B cell (primary cell): ENCODE measurements around the gene SCRN1. TPM values are rescaled to one million over a fixed set of nuclear protein-coding genes. Genes with fewer than 3 reads are reported as not detected.
A peak's percentile ranks its signal among the peaks of the same experiment; 100 is the strongest.

Source experiments
- ATAC-seq: fragments of 200-7000 bp; cut with Tn5 transposase; one replicate; pipeline ENCODE4 v1.10.0; 2021; ENCODE audit warnings: low read depth, mild to moderate bottlenecking, moderate number of reproducible peaks, moderate library complexity
- CTCF ChIA-PET: fragments of 350-600 bp; sonication (Branson Sonifier 250); formaldehyde crosslinking; loops from one replicate; lab custom pipeline; 2021; ENCODE audit warnings: antibody characterized with exemption, inconsistent platforms; lab: Charles Lee
- POLR2A ChIA-PET: fragments of 350-600 bp; sonication (Branson Sonifier 250); formaldehyde crosslinking; loops from one replicate; lab custom pipeline; 2021; ENCODE audit warnings: antibody characterized with exemption; lab: Charles Lee
- DNase-seq: peaks from one replicate; pipeline ENCODE4 v3.0.0; 2013
- H2AFZ ChIP-seq: 2 replicates; pipeline ENCODE4 v1.6.1; 2012; ENCODE audit warnings: mild to moderate bottlenecking, low read depth, low read length; ENCODE audit not compliant: insufficient read depth, poor library complexity, severe bottlenecking
- H3K27ac ChIP-seq, 2 donors: 1 replicate in 1 of 2; 2 replicates in 1 of 2; pipeline ENCODE4 v1.5.1; 2012 to 2013; ENCODE audit warnings: low read length in 2 of 2, mild to moderate bottlenecking in 2 of 2, moderate library complexity in 1 of 2
- H3K27me3 ChIP-seq, 4 experiments: fragments of 200-600 bp in 1 of 4; sonication (generic) in 1 of 4; replicated peaks in 1 of 4; 1 replicate in 2 of 4; 2 replicates in 2 of 4; pipeline versions ENCODE4 v1.6.1 to v1.7.0; 2013 to 2016; ENCODE audit warnings: low read length in 3 of 4, mild to moderate bottlenecking in 2 of 4, mixed read lengths in 1 of 4, moderate library complexity in 1 of 4; ENCODE audit not compliant: insufficient read depth in 4 of 4, control insufficient read depth in 3 of 4; ENCODE audit errors: control extremely low read depth in 1 of 4
- H3K36me3 ChIP-seq, 2 experiments: replicated peaks in 1 of 2; 1 replicate in 1 of 2; 2 replicates in 1 of 2; pipeline versions ENCODE4 v1.6.1 to v1.7.1; 2013; ENCODE audit warnings: low read length in 1 of 2; ENCODE audit not compliant: insufficient read depth in 2 of 2, control insufficient read depth in 1 of 2; ENCODE audit errors: control extremely low read depth in 1 of 2, extremely low read depth in 1 of 2
- H3K4me1 ChIP-seq, 2 donors: fragments of 200-600 bp in 1 of 2; sonication (generic) in 1 of 2; 1 replicate in 1 of 2; 2 replicates in 1 of 2; pipeline versions ENCODE4 v1.5.1 to v1.6.1; 2013 to 2017; ENCODE audit warnings: low read length in 2 of 2; ENCODE audit not compliant: control insufficient read depth in 2 of 2, insufficient read depth in 2 of 2
- H3K4me2 ChIP-seq: replicated peaks from 2 replicates; pipeline ENCODE3; 2012; ENCODE audit warnings: mild to moderate bottlenecking, low read depth, low read length; ENCODE audit not compliant: poor library complexity, severe bottlenecking
- H3K4me3 ChIP-seq, 5 experiments: fragments of 200-600 bp in 1 of 5; sonication (generic) in 1 of 5; 1 replicate in 3 of 5; 2 replicates in 2 of 5; pipeline versions ENCODE4 v1.5.1 to v1.7.0; 2011 to 2016; ENCODE audit warnings: low read length in 4 of 5, mild to moderate bottlenecking in 4 of 5, low read depth in 2 of 5, control low read depth in 1 of 5, moderate library complexity in 1 of 5; ENCODE audit not compliant: insufficient read depth in 1 of 5; ENCODE audit errors: control extremely low read depth in 1 of 5, extremely low read depth in 1 of 5
- H3K79me2 ChIP-seq: fragments of 200-600 bp; sonication (generic); one replicate; pipeline ENCODE4 v1.6.0; 2016; ENCODE audit warnings: low read length; ENCODE audit not compliant: control insufficient read depth, insufficient read depth
- H3K9ac ChIP-seq: fragments of 200-600 bp; sonication (generic); 2 replicates; pipeline ENCODE4 v1.6.1; 2017; ENCODE audit warnings: mild to moderate bottlenecking, low read length, moderate library complexity
- H3K9me3 ChIP-seq, 3 donors: one replicate each; pipeline versions ENCODE4 v1.6.1 to v1.7.1; 2013; ENCODE audit warnings: low read length in 2 of 3; ENCODE audit not compliant: control insufficient read depth in 2 of 3, insufficient read depth in 1 of 3; ENCODE audit errors: control extremely low read depth in 1 of 3
- H4K20me1 ChIP-seq: 2 replicates; pipeline ENCODE4 v1.6.0; 2012; ENCODE audit warnings: mild to moderate bottlenecking, low read length; ENCODE audit not compliant: insufficient read depth, control insufficient read depth, poor library complexity, severe bottlenecking
- H3K27ac Mint-ChIP-seq: one replicate; pipeline ENCODE4 v1.8.0; 2021; ENCODE audit warnings: mixed read lengths
- H3K27me3 Mint-ChIP-seq: one replicate; pipeline ENCODE4 v1.8.0; 2021; ENCODE audit warnings: mixed read lengths
- H3K4me1 Mint-ChIP-seq: one replicate; pipeline ENCODE4 v1.8.0; 2021; ENCODE audit warnings: mixed read lengths
- H3K4me3 Mint-ChIP-seq: one replicate; pipeline ENCODE4 v1.8.0; 2021; ENCODE audit warnings: mixed read lengths
- H3K9me3 Mint-ChIP-seq: one replicate; pipeline ENCODE4 v1.8.0; 2022; ENCODE audit warnings: mixed read lengths; ENCODE audit not compliant: insufficient read depth
- CTCF ChIP-seq: fragments of 200-600 bp; IDR thresholded peaks from one replicate; pipeline ENCODE4 v1.8.0; 2022; ENCODE audit warnings: antibody characterized with exemption, mild to moderate bottlenecking
- EZH2 ChIP-seq: IDR thresholded peaks from 2 replicates; pipeline ENCODE4 v1.6.1; 2012; ENCODE audit warnings: borderline replicate concordance, low read depth, mild to moderate bottlenecking, moderate library complexity, low read length; ENCODE audit not compliant: insufficient read depth, poor library complexity, severe bottlenecking
- WGBS: methylation state at CpG from one replicate; pipeline ENCODE4 v1.1.5; 2013; ENCODE audit warnings: missing lambda C conversion rate; ENCODE audit not compliant: insufficient coverage; 5-methylcytosine and 5-hydroxymethylcytosine counted together
- intact Hi-C: fragments of 100-400 bp; cut with micrococcal nuclease; formaldehyde crosslinking; loops from one replicate; pipeline ENCODE4 v1.10.0; 2022
- polyA plus RNA-seq: library from polyadenylated mRNA; depleted of rRNA; stranded (reverse); fragments of >200 nt; gene quantifications from 2 replicates; pipeline ENCODE4 v1.2.3, GENCODE V29; 2012
- total RNA-seq, 2 donors: library from RNA; stranded (reverse); fragments of 120-200 nt in 1 of 2; gene quantifications; 1 replicate in 1 of 2; 2 replicates in 1 of 2; pipeline versions ENCODE4 v1.2.3 to v1.2.4, GENCODE V29; 2013 to 2022

SCRN1 gene
- total and polyA plus RNA-seq, 2 donors (not counting 1 experiment from before 2014, with no cell fraction given) = 16.6 to 66.6 TPM

GRCh38 chr7:29988424-29989256 lies 961 bp downstream of the SCRN1 start:
- peaks cover 0 to 12% (median 10%) of the 10 kb centered on the region in 3 donors for H3K9me3 ChIP-seq

More at GRCh38 chr7:29988424-29989256, 961 bp downstream of the SCRN1 start:
- H3K4me1 Mint-ChIP-seq = peaks cover 41% of the 10 kb centered on the region
- Histone ChIP-seq H3K9ac (peak overlapping the region; percentile 90), H3K79me2 (peaks cover 36% of the 10 kb centered on the region), H3K4me2 (peak overlapping the region; percentile 92), H3K27ac (peak overlapping the region; percentile 66 to 82), H4K20me1 (no peaks in the 10 kb centered on the region), H3K27me3 (peaks cover 0 to 18% (median 0%) of the 10 kb centered on the region in 4 experiments), H3K4me3 (peak overlapping the region; percentile 42 to 96 (median 89)), H3K36me3 (peaks cover 0 to under 1% of the 10 kb centered on the region in 2 experiments), H2AFZ (peak overlapping the region; percentile 92), H3K4me1 (peaks cover 32 to 39% of the 10 kb centered on the region in 2 donors)
- peak overlapping the region; percentile 97 for H3K27ac Mint-ChIP-seq
- intact Hi-C loops = loop anchor here (1.0 to 2.0 kb wide), 2 partner anchors 38 to 74 kb away; partner anchors contain the start of gene FKBP14
- DNase-seq (peak; percentile 72), ATAC-seq (peak; percentile 25)
- no peaks in the 10 kb centered on the region for H3K9me3 Mint-ChIP-seq
- peak overlapping the region; percentile 94 for H3K4me3 Mint-ChIP-seq
- POLR2A ChIA-PET = interaction anchor here (0.6 to 2.6 kb wide), 4 partner anchors 11 to 56 kb away, joined by 3 to 17 read pairs (median 8); partner anchors contain the start of genes FKBP14 and PLEKHA8
- no peaks in the 10 kb centered on the region for H3K27me3 Mint-ChIP-seq
- CTCF ChIA-PET = interaction anchor here (0.7 to 1.7 kb wide), 5 partner anchors 11 to 150 kb away, joined by 3 to 6 read pairs (median 6); partner anchors contain the start of genes FKBP14 and PLEKHA8
- WGBS = 1% methylated on average over 74 of the region's 75 CpGs
- TF ChIP-seq EZH2 (no peak), CTCF (no peak)
